ENCODE data around the gene ITPA. TPM values are rescaled to one million over a fixed set of nuclear protein-coding genes. Genes with fewer than 3 reads are reported as not detected.

Gene ITPA
- total RNA-seq, 1 donor from 2014 or later: 7.2 TPM

DNA sequence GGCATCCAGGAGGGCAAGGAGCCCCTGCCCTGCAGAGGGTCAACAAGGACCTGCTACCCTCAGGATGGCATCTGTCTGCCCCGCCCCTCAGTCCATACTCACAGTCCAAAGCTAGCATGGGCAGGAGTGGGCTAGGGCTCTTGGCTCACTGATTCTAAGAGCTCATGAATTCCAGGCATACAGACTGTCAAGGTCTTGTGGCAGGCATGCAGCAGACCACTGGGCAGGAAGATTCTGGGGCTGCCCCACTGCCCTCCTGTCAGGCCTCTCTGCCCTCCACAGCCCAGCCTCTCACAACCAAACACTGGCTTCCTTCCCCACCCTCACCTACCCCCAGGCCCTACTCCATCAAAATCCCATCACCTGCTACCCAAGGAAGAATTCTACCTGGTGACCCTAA, 35.3 kb downstream of the ITPA start:
- no peak for DNase-seq (ENCODE audit: low spot score)

- DNase-seq (ENCODE audit: low spot score): no peak
Measured at GRCh38 chr20:3245156-3245555, 35.9 kb downstream of the ITPA start.

GRCh38 chr20:3245711-3246110, 36.4 kb downstream of the ITPA start:
- no peak for DNase-seq (ENCODE audit: low spot score)

DNA sequence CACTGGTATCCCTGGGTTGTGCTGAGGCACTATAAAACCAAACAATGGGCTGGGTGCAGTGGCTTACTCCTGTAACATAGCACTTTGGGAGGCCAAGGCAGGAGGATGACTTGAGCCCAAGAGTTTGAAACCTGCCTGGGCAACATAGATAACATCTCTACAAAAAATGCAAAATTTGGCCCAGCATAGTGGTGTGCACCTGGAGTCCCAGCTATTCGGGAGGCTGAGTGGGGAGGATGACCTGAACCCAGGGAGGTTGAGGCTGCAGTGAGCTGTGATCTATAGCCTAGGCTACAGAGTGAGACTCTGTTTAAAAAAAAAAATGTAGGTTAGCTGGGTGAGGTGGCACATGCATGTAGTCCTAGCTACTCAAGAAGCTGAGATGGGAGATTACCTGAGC, 37.4 kb downstream of the ITPA start:
- DNase-seq (ENCODE audit: low spot score): no peak

GRCh38 chr20:3247638-3248037, 38.3 kb downstream of the ITPA start:
- peak; percentile 41 for DNase-seq (ENCODE audit: low spot score)

DNA sequence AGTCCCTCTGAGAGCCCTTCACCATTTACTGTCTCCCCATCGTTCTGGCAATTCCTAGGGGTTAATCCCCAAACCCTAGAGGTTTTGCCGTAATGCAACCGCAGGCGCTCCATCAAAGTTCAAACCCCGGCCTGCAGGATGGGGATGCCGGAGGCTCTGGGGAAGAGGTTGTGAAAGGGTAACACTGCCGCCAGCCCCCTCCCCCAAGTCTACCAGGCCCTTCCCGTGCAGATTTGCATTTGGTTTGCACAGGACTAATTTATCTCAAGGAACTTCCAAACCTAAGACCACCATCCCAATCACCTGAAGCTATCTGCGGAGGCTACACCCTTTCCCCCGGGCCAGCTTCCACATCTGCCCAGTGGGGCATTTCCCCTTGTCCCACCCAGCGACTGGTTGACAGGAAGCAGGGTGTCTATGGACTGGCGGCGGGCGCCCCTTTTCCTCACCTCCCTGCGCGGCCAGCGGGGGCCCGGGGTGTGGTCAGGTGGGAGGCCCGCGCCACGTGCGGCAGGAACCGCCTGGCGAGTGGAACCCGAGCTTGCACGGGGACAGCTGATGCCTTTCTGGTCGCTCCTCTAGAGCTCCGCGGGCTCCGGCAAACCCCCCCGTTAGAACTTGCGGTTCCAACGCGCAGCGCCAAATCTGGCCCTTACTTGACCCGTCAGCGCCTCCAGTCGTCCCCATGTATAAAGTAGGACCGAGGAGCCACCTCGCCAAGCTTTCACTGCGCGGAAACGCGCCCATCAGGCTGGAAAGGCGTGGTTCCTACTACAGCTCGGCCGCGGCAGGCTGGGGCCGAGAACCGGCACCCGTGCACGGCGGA, 39.1 kb downstream of the ITPA start:
- DNase-seq (ENCODE audit: low spot score): peak; percentile 24

GRCh38 chr20:3248993-3249347, 39.7 kb downstream of the ITPA start:
- DNase-seq (ENCODE audit: low spot score): no peak

- no peak for DNase-seq (ENCODE audit: low spot score)
Measured at GRCh38 chr20:3250091-3250504, 40.8 kb downstream of the ITPA start.

GRCh38 chr20:3251806-3252205, 42.5 kb downstream of the ITPA start:
- DNase-seq (ENCODE audit: low spot score): no peak

DNA sequence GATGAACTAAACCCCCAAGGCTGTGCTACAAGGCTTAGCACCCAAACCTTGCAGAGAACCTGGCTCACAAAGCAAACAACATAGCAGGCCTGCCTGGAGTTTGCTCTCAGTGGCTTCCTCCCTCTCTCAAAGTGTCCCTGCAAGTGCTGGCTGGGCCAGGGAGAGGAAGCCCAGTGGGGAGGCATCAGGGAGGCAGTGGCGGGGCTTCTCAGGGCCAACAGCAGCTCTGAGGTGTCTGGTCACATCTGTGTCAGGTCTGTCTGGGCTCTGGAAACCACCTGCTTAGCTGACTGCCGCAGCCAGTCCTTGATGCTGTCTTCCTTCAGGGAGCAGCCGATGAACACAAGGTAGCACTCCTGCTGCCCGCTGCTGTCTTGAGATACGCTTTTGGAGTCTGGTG, 46.4 kb downstream of the ITPA start:
- DNase-seq (ENCODE audit: low spot score): no peak

DNA sequence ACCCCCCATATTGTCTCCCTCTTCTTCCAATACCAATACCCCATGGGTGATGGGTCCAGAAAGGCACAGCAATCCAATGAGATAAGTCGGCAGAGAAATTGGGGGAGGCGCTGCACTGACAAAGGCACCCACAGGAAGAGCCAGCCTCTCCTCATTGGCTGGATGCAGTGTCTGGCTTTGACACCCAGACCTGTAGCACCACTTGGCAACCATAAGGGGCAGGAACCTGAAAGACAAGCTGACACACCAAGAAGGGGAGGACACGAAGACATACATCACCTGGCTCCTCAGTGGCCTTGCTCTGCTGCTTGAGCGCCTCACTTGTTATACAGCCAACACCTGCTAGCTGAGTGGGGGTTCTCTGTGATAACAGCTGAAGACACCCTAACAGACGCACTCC, 49.1 kb downstream of the ITPA start:
- DNase-seq (ENCODE audit: low spot score): no peak

- DNase-seq (ENCODE audit: low spot score): no peak
Measured at GRCh38 chr20:3262566-3262965, 53.3 kb downstream of the ITPA start.

DNA sequence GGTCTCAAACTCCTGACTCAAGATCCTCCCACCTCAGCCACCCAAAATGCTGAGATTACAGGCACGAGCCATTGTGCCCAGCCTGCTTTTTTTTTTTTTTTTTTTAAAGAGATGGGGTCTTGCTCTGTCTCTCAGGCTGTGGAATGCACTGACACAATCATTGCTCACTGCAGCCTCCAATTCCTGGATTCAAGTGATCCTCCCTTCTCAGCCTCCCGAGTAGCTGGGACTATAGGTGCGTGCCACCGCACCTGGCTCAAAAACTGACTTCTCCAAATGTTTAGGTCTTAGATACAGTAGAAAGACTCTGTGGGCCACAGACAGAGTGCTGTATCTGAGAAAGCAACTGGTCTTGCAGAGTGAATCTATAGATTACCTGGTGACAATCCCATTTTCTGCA, 60.8 kb downstream of the ITPA start:
- no peak for DNase-seq (ENCODE audit: low spot score)

- DNase-seq (ENCODE audit: low spot score): no peak
Measured at GRCh38 chr20:3273371-3273770, 64.1 kb downstream of the ITPA start.

Other genes with a start within 250 kb of the ITPA start
- not detected for gene GNRH2, start 165.9 kb upstream of the ITPA start, total RNA-seq (ENCODE audit: insufficient read depth, low replicate concordance)
- gene MRPS26, start 163.4 kb upstream of the ITPA start, total RNA-seq (ENCODE audit: insufficient read depth, low replicate concordance): 30.6 TPM
- not detected for gene OXT, start 137.9 kb upstream of the ITPA start, total RNA-seq (ENCODE audit: insufficient read depth, low replicate concordance)
- not detected for gene AVP, start 124.8 kb upstream of the ITPA start, total RNA-seq (ENCODE audit: insufficient read depth, low replicate concordance)
- gene FASTKD5, start 49.6 kb upstream of the ITPA start, total RNA-seq (ENCODE audit: insufficient read depth, low replicate concordance): 10.4 TPM
- gene UBOX5, start 49.6 kb upstream of the ITPA start, total RNA-seq (ENCODE audit: insufficient read depth, low replicate concordance): 4.1 TPM
- gene LZTS3, start 35.9 kb upstream of the ITPA start, total RNA-seq (ENCODE audit: insufficient read depth, low replicate concordance): 0.96 TPM
- gene DDRGK1, start 4.8 kb upstream of the ITPA start, total RNA-seq (ENCODE audit: insufficient read depth, low replicate concordance): 14.4 TPM
- gene SLC4A11, start 29.7 kb downstream of the ITPA start, total RNA-seq (ENCODE audit: insufficient read depth, low replicate concordance): not detected
- gene DNAAF9, start 198.2 kb downstream of the ITPA start, total RNA-seq (ENCODE audit: insufficient read depth, low replicate concordance): 15.4 TPM

Measured in umbilical cord (tissue), 2 donors.